K562 (cell line): Measurements from ENCODE around the gene LYRM1.

ENCODE experiments used
- CBX2 ChIP-seq: fragments of 200-600 bp; sonication (generic); IDR thresholded peaks from one replicate; pipeline ENCODE4 v1.6.1; 2012; ENCODE audit warnings: mild to moderate bottlenecking, low read length, inconsistent platforms; ENCODE audit not compliant: insufficient read depth, poor library complexity, severe bottlenecking
- KLF10 ChIP-seq: fragments of 250-450 bp; sonication (Bioruptor Pico); IDR thresholded peaks from 2 replicates; pipeline ENCODE4 v1.6.1; 2021; ENCODE audit warnings: matching md5 sums
- POLR2A ChIP-seq: fragments of 450-650 bp; conservative IDR thresholded peaks from 2 replicates; pipeline ENCODE4 v1.6.1; 2016
- ZFX ChIP-seq: sonication (generic); formaldehyde crosslinking; IDR thresholded peaks from 2 replicates; pipeline ENCODE4 v1.8.0; 2022; ENCODE audit warnings: mild to moderate bottlenecking, missing genetic modification reagents, moderate library complexity
- ZNF24 ChIP-seq: fragments of 450-650 bp; IDR thresholded peaks from 2 replicates; pipeline ENCODE4 v1.6.1; 2016
- TF ChIP-seq, protein P1 (sequence below), 3 experiments: IDR thresholded peaks in 2 of 3; conservative IDR thresholded peaks in 1 of 3; 2 replicates each; pipeline ENCODE4 v1.5.1; 2011 to 2012; ENCODE audit warnings: low read length in 3 of 3, mild to moderate bottlenecking in 3 of 3, control low read depth in 2 of 3, improper control_type of control experiment in 1 of 3, inconsistent platforms in 1 of 3, low read depth in 1 of 3, mixed read lengths in 1 of 3, moderate library complexity in 1 of 3; ENCODE audit not compliant: insufficient read depth in 2 of 3

DNA sequence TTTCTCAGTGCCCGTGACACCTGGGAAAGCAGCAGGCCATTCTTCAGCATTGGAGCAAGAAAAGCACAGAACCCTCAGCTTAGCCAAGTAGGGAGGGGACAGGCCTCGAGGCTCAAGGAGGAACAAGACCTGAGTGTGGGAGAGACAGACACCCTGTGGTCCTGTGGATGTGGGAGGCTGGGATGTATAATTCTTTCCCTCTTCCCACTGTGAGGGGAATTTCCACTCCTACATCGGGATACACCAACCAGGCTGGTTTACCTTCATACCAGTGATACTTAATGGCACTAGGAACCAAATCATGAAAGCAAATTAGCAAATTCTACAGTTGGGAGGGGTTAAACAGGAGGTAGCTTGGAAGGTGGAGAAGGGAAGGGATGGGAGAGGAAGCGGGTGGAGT lies 41.7 kb downstream of the LYRM1 start:
- TF ChIP-seq CBX2: no peak
- no peak for TF ChIP-seq POLR2A
- no peak for TF ChIP-seq KLF10
- TF ChIP-seq, protein P1, sequence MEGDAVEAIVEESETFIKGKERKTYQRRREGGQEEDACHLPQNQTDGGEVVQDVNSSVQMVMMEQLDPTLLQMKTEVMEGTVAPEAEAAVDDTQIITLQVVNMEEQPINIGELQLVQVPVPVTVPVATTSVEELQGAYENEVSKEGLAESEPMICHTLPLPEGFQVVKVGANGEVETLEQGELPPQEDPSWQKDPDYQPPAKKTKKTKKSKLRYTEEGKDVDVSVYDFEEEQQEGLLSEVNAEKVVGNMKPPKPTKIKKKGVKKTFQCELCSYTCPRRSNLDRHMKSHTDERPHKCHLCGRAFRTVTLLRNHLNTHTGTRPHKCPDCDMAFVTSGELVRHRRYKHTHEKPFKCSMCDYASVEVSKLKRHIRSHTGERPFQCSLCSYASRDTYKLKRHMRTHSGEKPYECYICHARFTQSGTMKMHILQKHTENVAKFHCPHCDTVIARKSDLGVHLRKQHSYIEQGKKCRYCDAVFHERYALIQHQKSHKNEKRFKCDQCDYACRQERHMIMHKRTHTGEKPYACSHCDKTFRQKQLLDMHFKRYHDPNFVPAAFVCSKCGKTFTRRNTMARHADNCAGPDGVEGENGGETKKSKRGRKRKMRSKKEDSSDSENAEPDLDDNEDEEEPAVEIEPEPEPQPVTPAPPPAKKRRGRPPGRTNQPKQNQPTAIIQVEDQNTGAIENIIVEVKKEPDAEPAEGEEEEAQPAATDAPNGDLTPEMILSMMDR (IDR thresholded peaks at IDR 0.05 in 2 of 3, conservative IDR thresholded peaks at IDR 0.05 in 1 of 3; ENCODE audit: insufficient read depth in 2 of 3, low read depth in 1 of 3, low read length in 3 of 3): no peak
- no peak for TF ChIP-seq ZNF24
- TF ChIP-seq ZFX (CRISPR knock-in tag): no peak
